Measurements from ENCODE around the gene FBXL17. TPM values are rescaled to one million over a fixed set of nuclear protein-coding genes. Genes with fewer than 3 reads are reported as not detected.
A peak's percentile ranks its signal among the peaks of the same experiment; 100 is the strongest.
"Not testable (repeated sequence)": the region's sequence is repeated elsewhere in the genome, so short reads cannot be mapped to it uniquely, and the experiment has no call there.

FBXL17 gene
- polyA plus RNA-seq: 1 to 10 TPM; 2.8 to 8.5 (median 5.6) TPM

DNA sequence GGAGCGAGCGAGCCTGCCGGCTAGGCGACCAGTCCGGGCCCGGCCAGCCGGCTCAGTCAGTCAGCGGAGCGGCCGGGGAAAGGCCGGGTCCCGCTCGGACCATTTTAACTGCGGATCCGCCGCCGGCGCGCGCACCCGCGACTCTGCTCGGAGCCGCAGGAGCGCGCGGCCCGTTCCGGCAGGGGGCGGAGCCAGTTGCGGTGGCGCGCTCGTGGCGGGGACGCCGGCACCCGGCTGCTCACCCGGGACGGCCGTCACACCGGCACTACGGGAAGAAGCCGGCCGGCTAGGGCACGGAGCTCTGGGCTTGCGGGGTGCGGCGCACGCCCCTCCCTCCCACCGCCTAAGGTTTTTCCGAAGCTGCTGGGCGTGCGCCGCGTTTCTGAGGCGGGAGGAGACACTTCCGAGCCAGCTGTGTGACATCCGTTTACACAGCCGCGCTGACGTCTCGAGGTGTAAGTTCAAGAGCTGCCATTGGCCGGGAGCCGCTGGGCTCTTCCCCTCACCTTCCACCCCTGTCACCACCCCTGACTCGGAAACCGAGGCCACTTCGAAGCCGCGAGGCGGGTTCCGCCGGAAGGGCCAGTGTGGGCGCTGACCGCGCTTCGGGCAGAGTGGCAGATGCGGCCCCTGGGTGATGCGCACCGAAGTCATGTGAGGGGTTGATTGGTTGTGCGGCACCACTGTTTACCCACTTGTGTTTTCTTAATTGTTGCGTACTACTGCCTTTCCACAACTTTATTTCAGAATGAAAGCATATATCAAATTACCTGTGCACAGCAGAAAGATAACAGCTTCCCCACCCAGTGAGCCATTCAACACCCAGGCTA, at the start of gene FBXL17:
FBXL17 (minus strand) TSS at position 145 of the 830 bp plus-strand sequence.
- Mint-ChIP-seq H3K4me1 (peaks cover 35 to 56% of the 10 kb centered on the region in 2 donors), H3K9me3 (peaks cover 0 to 2% (median 0%) of the 10 kb centered on the region in 6 donors), H3K27me3 (ENCODE audit: low read depth in 3 of 3) (peaks cover 9 to 20% (median 12%) of the 10 kb centered on the region in 3 donors), H3K36me3 (peaks cover 0 to 4% (median 0%) of the 10 kb centered on the region in 3 donors), H3K4me3 (peak within 1 kb of the TSS; percentile 80 to 95 (median 90)), H3K27ac (peak within 1 kb of the TSS; percentile 87 to 99 (median 99))
- DNase-seq: peak; percentile 95 to 96 (median 96)

DNA sequence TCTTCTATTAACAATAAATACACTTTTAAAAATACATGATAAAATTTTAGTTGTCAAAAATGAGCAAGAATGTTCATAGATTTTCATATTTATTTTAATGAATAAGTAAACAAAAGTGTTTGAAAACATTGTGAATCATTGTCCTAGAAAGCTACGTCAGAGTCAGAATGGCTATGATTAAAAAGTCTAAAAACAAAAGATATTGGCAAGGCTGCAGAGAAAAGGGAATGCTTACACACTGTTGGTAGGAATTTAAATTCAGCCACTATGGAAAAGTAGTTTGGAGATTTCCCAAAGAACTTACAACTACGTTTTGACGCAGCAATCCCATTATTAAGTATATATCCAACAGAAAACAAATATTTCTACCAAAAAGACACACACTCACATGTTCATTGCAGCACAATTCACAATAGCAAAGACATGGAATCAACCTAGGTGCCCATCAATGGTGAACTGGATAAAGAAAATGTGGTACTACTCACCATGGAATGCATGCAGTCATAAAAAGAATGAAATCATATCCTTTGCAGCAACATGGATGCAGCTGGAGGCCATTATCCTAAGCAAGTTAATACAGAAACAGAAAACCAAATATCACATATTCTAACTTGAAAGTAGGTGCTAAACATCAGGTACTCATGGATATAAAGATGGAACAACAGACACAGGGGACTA, 49.2 kb upstream of the FBXL17 start:
- Mint-ChIP-seq H3K4me3 (no peak overlapping the region), H3K36me3 (no peaks in the 10 kb centered on the region), H3K4me1 (no peaks in the 10 kb centered on the region), H3K27ac (no peak overlapping the region), H3K9me3 (no peaks in the 10 kb centered on the region), H3K27me3 (ENCODE audit: low read depth in 3 of 3) (peaks cover 4 to 9% (median 9%) of the 10 kb centered on the region in 3 donors)
- DNase-seq: no peak

DNA sequence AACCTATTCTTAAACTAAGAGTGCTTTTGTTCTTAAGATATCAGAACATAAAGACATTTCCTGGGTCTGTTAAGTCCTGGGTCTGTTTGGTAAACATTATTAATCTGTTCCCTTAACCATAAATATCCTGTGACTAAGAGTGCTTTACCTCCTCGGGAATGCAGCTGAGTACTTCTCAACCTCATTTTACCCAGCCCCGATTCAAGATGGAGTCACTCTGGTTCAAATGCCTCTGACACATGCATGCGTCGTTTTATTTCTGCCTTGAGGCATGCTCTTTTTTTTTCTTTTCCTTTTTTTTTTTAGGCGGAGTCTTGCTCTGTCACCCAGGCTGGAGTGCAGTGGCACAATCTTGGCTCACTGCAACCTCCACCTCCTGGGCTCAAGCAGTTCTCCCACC, 39.8 kb upstream of the FBXL17 start:
- H3K27ac Mint-ChIP-seq: no peak overlapping the region
- H3K27me3 Mint-ChIP-seq (ENCODE audit: low read depth in 3 of 3): peaks cover 7 to 22% (median 10%) of the 10 kb centered on the region in 3 donors
- no peaks in the 10 kb centered on the region for H3K4me1 Mint-ChIP-seq
- DNase-seq: no peak
- H3K36me3 Mint-ChIP-seq: no peaks in the 10 kb centered on the region
- H3K4me3 Mint-ChIP-seq: no peak overlapping the region
- peaks cover 0 to 2% (median 0%) of the 10 kb centered on the region in 6 donors for H3K9me3 Mint-ChIP-seq

- H3K36me3 Mint-ChIP-seq: no peaks in the 10 kb centered on the region
- H3K27me3 Mint-ChIP-seq (ENCODE audit: low read depth in 3 of 3): peaks cover 5 to 24% (median 8%) of the 10 kb centered on the region in 3 donors
- peaks cover 0 to 2% (median 0%) of the 10 kb centered on the region in 6 donors for H3K9me3 Mint-ChIP-seq
- no peak overlapping the region for H3K4me3 Mint-ChIP-seq
- H3K27ac Mint-ChIP-seq: no peak overlapping the region
- DNase-seq: no peak
- H3K4me1 Mint-ChIP-seq: no peaks in the 10 kb centered on the region
These were observed 38.9 kb upstream of the FBXL17 start for GRCh38 chr5:108420755-108421154.

DNA sequence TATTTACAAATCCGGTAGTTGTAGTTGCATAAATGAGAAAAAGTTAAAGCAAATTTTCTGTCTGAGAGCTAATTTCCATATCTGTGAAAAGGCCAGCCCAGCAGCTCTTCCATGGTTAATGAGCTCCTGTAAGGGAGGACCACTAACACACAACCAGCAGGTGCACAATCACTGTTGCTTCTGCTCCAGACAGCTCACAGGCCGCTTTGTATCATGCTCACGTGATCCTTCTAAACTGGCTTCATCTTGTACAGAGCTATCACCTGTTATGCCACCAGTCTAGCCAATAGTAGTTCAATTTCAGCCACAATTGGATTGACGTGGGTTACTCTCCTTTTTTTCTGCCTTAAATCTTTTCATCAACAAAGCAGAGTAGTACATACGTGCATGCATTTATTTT, 38.3 kb upstream of the FBXL17 start:
- H3K4me1 Mint-ChIP-seq: no peaks in the 10 kb centered on the region
- H3K27me3 Mint-ChIP-seq (ENCODE audit: low read depth in 3 of 3): peaks cover 3 to 20% (median 4%) of the 10 kb centered on the region in 3 donors
- no peak for DNase-seq
- no peak overlapping the region for H3K4me3 Mint-ChIP-seq
- H3K9me3 Mint-ChIP-seq: peaks cover 0 to 2% (median 0%) of the 10 kb centered on the region in 6 donors
- no peaks in the 10 kb centered on the region for H3K36me3 Mint-ChIP-seq
- no peak overlapping the region for H3K27ac Mint-ChIP-seq

GRCh38 chr5:108418197-108418596, 36.3 kb upstream of the FBXL17 start:
- Mint-ChIP-seq H3K9me3 (peaks cover 0 to 6% (median 0%) of the 10 kb centered on the region in 6 donors), H3K36me3 (no peaks in the 10 kb centered on the region), H3K27me3 (ENCODE audit: low read depth in 3 of 3) (peaks cover 2 to 16% (median 4%) of the 10 kb centered on the region in 3 donors)

DNA sequence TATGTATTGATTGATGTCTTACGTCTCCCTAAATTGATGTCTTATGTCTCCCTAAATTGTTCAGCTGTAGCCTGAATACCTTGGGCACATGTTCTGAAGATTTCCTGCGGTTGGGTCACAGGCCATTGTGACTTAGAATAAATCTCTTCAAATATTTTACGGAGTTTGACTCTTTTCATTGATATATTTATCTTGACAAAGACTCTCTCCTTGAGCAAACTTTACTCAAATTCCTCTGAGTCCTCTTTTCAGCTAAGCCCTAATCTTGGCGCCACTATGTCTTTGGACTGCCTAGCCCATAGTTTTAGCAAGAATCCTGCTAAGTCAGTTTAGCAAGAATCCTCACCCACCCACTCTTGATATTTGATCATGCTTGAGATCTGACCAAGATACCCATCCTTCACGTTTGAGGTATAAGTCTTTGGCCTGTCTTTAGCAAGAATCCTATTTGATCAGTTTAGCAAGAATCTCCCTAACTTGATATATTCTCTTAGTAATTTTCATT, 35.3 kb upstream of the FBXL17 start:
- H3K27me3 Mint-ChIP-seq (ENCODE audit: low read depth in 3 of 3): peaks cover 0 to 16% (median 6%) of the 10 kb centered on the region in 3 donors
- no peak overlapping the region for H3K4me3 Mint-ChIP-seq
- H3K36me3 Mint-ChIP-seq: no peaks in the 10 kb centered on the region
- H3K27ac Mint-ChIP-seq: no peak overlapping the region
- no peaks in the 10 kb centered on the region for H3K4me1 Mint-ChIP-seq
- H3K9me3 Mint-ChIP-seq: peaks cover 0 to 6% (median 0%) of the 10 kb centered on the region in 6 donors
- DNase-seq: no peak

More at GRCh38 chr5:108418197-108418596, 36.3 kb upstream of the FBXL17 start:
- H3K27ac Mint-ChIP-seq: no peak overlapping the region
- no peak overlapping the region for H3K4me3 Mint-ChIP-seq
- no peak for DNase-seq
- H3K4me1 Mint-ChIP-seq: no peaks in the 10 kb centered on the region

- Mint-ChIP-seq H3K4me3 (no peak overlapping the region), H3K9me3 (peaks cover 0 to 6% (median 0%) of the 10 kb centered on the region in 6 donors), H3K4me1 (no peaks in the 10 kb centered on the region), H3K36me3 (no peaks in the 10 kb centered on the region), H3K27ac (no peak overlapping the region), H3K27me3 (ENCODE audit: low read depth in 3 of 3) (peaks cover 0 to 16% (median 5%) of the 10 kb centered on the region in 3 donors)
- DNase-seq: no peak
These were observed 33.8 kb upstream of the FBXL17 start for GRCh38 chr5:108415726-108416125.

DNA sequence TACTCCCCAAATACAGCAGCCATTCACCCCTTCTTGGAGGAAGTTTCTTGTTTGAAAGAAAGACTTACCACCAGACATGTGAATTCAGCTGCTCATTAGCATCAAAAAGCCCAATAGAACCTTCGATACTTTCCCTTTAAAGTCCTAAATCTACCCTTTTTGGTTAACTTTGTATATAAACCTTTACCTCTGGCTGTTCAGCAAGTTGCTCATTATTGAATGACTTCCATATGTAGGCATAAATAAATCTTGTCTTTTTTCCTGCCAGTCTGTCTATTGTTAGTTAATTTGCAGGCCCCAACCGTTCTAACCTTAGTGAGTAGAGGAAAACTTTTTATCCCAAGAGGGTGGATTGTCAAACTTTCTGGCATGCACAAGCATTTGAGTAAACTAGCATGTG, 27.9 kb upstream of the FBXL17 start:
- Mint-ChIP-seq H3K27ac (no peak overlapping the region), H3K4me1 (no peaks in the 10 kb centered on the region), H3K4me3 (no peak overlapping the region), H3K36me3 (no peaks in the 10 kb centered on the region), H3K27me3 (ENCODE audit: low read depth in 3 of 3) (peaks cover 3 to 5% (median 3%) of the 10 kb centered on the region in 3 donors), H3K9me3 (peaks cover 0 to 9% (median 0%) of the 10 kb centered on the region in 6 donors)
- DNase-seq: no peak

- DNase-seq, H3K36me3 Mint-ChIP-seq, H3K4me1 Mint-ChIP-seq, H3K9me3 Mint-ChIP-seq, H3K4me3 Mint-ChIP-seq, H3K27ac Mint-ChIP-seq: not testable (repeated sequence)
- H3K27me3 Mint-ChIP-seq (ENCODE audit: low read depth in 3 of 3): peaks cover 8 to 15% (median 11%) of the 10 kb centered on the region in 3 donors
These were observed 23.3 kb upstream of the FBXL17 start for GRCh38 chr5:108405201-108405600.

DNA sequence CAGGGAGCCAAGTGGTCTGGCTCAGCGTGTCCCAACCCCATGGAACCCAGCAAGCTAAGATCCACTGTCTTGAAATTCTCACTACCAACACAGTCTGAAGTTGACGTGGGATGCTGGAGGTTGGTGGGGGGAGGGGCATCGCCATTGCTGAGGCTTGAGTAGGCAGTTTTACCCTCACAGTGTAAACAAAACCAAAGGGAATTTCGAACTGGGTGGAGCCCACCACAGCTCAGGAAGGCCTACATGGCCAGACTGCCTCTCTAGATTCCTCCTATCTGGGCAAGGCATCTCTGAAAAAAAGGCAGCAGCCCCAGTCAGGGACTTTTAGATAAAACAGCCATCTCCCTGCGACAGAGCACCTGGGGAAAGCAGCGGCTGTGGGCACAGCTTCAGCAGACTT, 17.1 kb upstream of the FBXL17 start:
- H3K4me1 Mint-ChIP-seq: no peaks in the 10 kb centered on the region

DNA sequence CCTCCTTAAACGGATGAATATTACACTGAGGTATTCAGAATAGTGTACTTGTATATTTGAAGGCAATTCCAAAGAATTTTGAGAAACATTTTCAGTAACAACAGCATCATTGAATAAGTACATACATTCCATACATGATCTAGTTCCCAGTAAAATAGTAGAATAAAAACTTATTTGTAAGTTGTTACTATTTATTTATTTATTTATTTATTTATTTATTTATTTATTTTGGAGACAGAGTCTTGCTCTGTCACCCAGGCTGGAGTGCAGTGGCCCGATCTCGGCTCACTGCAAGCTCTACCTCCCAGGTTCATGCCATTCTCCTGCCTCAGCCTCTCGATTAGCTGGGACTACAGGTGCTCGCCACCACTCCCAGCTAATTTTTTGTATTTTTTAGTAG, 14.9 kb upstream of the FBXL17 start:
- not testable (repeated sequence) for H3K9me3 Mint-ChIP-seq, H3K4me3 Mint-ChIP-seq, H3K4me1 Mint-ChIP-seq, H3K27ac Mint-ChIP-seq, H3K36me3 Mint-ChIP-seq, DNase-seq
- H3K27me3 Mint-ChIP-seq (ENCODE audit: low read depth in 3 of 3): peaks cover 7 to 14% (median 10%) of the 10 kb centered on the region in 3 donors

More for the DNA sequence above, 17.1 kb upstream of the FBXL17 start:
- no peak overlapping the region for H3K4me3 Mint-ChIP-seq
- peaks cover 11 to 18% (median 16%) of the 10 kb centered on the region in 3 donors for H3K27me3 Mint-ChIP-seq (ENCODE audit: low read depth in 3 of 3)
- H3K9me3 Mint-ChIP-seq: peaks cover 0 to 8% (median 4%) of the 10 kb centered on the region in 6 donors
- H3K27ac Mint-ChIP-seq: no peak overlapping the region
- no peak for DNase-seq
- no peaks in the 10 kb centered on the region for H3K36me3 Mint-ChIP-seq

DNA sequence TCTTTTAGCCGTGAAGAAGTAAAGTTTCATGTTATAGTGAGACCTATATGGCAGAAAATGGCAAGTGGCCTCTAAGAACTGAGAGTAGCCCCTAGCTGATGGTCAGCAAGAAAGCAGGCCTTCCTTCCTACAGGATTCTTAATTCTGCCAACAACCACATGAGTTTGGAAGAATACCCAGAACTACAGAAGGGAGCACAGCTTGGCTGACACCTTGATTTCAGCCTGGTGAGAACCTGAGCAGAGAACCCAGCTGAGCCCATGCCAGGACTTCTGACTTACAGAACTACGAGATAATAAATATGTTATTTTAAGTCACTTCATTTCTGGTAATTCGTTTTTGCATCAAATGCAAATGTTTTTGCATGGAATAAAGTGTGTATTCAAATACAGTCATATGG, 5.9 kb upstream of the FBXL17 start:
- peaks cover 9 to 18% of the 10 kb centered on the region in 2 donors for H3K4me1 Mint-ChIP-seq
- no peak overlapping the region for H3K4me3 Mint-ChIP-seq
- DNase-seq: no peak
- no peaks in the 10 kb centered on the region for H3K36me3 Mint-ChIP-seq
- no peak overlapping the region for H3K27ac Mint-ChIP-seq
- peaks cover 2 to 7% (median 3%) of the 10 kb centered on the region in 3 donors for H3K27me3 Mint-ChIP-seq (ENCODE audit: low read depth in 3 of 3)
- no peaks in the 10 kb centered on the region for H3K9me3 Mint-ChIP-seq

All from immature natural killer cell (primary cell).